B cell (primary cell): ENCODE measurements around the gene TENM4. TPM values are rescaled to one million over a fixed set of nuclear protein-coding genes. Genes with fewer than 3 reads are reported as not detected.

ENCODE experiments used
- ATAC-seq: fragments of 200-7000 bp; cut with Tn5 transposase; one replicate; pipeline ENCODE4 v1.10.0; 2021; ENCODE audit warnings: low read depth, mild to moderate bottlenecking, moderate number of reproducible peaks, moderate library complexity
- CTCF ChIA-PET: fragments of 350-600 bp; sonication (Branson Sonifier 250); formaldehyde crosslinking; loops from one replicate; lab custom pipeline; 2021; ENCODE audit warnings: antibody characterized with exemption, inconsistent platforms; lab: Charles Lee
- POLR2A ChIA-PET: fragments of 350-600 bp; sonication (Branson Sonifier 250); formaldehyde crosslinking; loops from one replicate; lab custom pipeline; 2021; ENCODE audit warnings: antibody characterized with exemption; lab: Charles Lee
- DNase-seq: peaks from one replicate; pipeline ENCODE4 v3.0.0; 2013
- H2AFZ ChIP-seq: 2 replicates; pipeline ENCODE4 v1.6.1; 2012; ENCODE audit warnings: mild to moderate bottlenecking, low read depth, low read length; ENCODE audit not compliant: insufficient read depth, poor library complexity, severe bottlenecking
- H3K27ac ChIP-seq, 2 donors: 1 replicate in 1 of 2; 2 replicates in 1 of 2; pipeline ENCODE4 v1.5.1; 2012 to 2013; ENCODE audit warnings: low read length in 2 of 2, mild to moderate bottlenecking in 2 of 2, moderate library complexity in 1 of 2
- H3K27me3 ChIP-seq, 4 experiments: fragments of 200-600 bp in 1 of 4; sonication (generic) in 1 of 4; replicated peaks in 1 of 4; 1 replicate in 2 of 4; 2 replicates in 2 of 4; pipeline versions ENCODE4 v1.6.1 to v1.7.0; 2013 to 2016; ENCODE audit warnings: low read length in 3 of 4, mild to moderate bottlenecking in 2 of 4, mixed read lengths in 1 of 4, moderate library complexity in 1 of 4; ENCODE audit not compliant: insufficient read depth in 4 of 4, control insufficient read depth in 3 of 4; ENCODE audit errors: control extremely low read depth in 1 of 4
- H3K36me3 ChIP-seq, 2 experiments: replicated peaks in 1 of 2; 1 replicate in 1 of 2; 2 replicates in 1 of 2; pipeline versions ENCODE4 v1.6.1 to v1.7.1; 2013; ENCODE audit warnings: low read length in 1 of 2; ENCODE audit not compliant: insufficient read depth in 2 of 2, control insufficient read depth in 1 of 2; ENCODE audit errors: control extremely low read depth in 1 of 2, extremely low read depth in 1 of 2
- H3K4me1 ChIP-seq, 2 donors: fragments of 200-600 bp in 1 of 2; sonication (generic) in 1 of 2; 1 replicate in 1 of 2; 2 replicates in 1 of 2; pipeline versions ENCODE4 v1.5.1 to v1.6.1; 2013 to 2017; ENCODE audit warnings: low read length in 2 of 2; ENCODE audit not compliant: control insufficient read depth in 2 of 2, insufficient read depth in 2 of 2
- H3K4me2 ChIP-seq: replicated peaks from 2 replicates; pipeline ENCODE3; 2012; ENCODE audit warnings: mild to moderate bottlenecking, low read depth, low read length; ENCODE audit not compliant: poor library complexity, severe bottlenecking
- H3K4me3 ChIP-seq, 5 experiments: fragments of 200-600 bp in 1 of 5; sonication (generic) in 1 of 5; 1 replicate in 3 of 5; 2 replicates in 2 of 5; pipeline versions ENCODE4 v1.5.1 to v1.7.0; 2011 to 2016; ENCODE audit warnings: low read length in 4 of 5, mild to moderate bottlenecking in 4 of 5, low read depth in 2 of 5, control low read depth in 1 of 5, moderate library complexity in 1 of 5; ENCODE audit not compliant: insufficient read depth in 1 of 5; ENCODE audit errors: control extremely low read depth in 1 of 5, extremely low read depth in 1 of 5
- H3K79me2 ChIP-seq: fragments of 200-600 bp; sonication (generic); one replicate; pipeline ENCODE4 v1.6.0; 2016; ENCODE audit warnings: low read length; ENCODE audit not compliant: control insufficient read depth, insufficient read depth
- H3K9ac ChIP-seq: fragments of 200-600 bp; sonication (generic); 2 replicates; pipeline ENCODE4 v1.6.1; 2017; ENCODE audit warnings: mild to moderate bottlenecking, low read length, moderate library complexity
- H3K9me3 ChIP-seq, 3 donors: one replicate each; pipeline versions ENCODE4 v1.6.1 to v1.7.1; 2013; ENCODE audit warnings: low read length in 2 of 3; ENCODE audit not compliant: control insufficient read depth in 2 of 3, insufficient read depth in 1 of 3; ENCODE audit errors: control extremely low read depth in 1 of 3
- H4K20me1 ChIP-seq: 2 replicates; pipeline ENCODE4 v1.6.0; 2012; ENCODE audit warnings: mild to moderate bottlenecking, low read length; ENCODE audit not compliant: insufficient read depth, control insufficient read depth, poor library complexity, severe bottlenecking
- H3K27ac Mint-ChIP-seq: one replicate; pipeline ENCODE4 v1.8.0; 2021; ENCODE audit warnings: mixed read lengths
- H3K27me3 Mint-ChIP-seq: one replicate; pipeline ENCODE4 v1.8.0; 2021; ENCODE audit warnings: mixed read lengths
- H3K4me1 Mint-ChIP-seq: one replicate; pipeline ENCODE4 v1.8.0; 2021; ENCODE audit warnings: mixed read lengths
- H3K4me3 Mint-ChIP-seq: one replicate; pipeline ENCODE4 v1.8.0; 2021; ENCODE audit warnings: mixed read lengths
- H3K9me3 Mint-ChIP-seq: one replicate; pipeline ENCODE4 v1.8.0; 2022; ENCODE audit warnings: mixed read lengths; ENCODE audit not compliant: insufficient read depth
- EZH2 ChIP-seq: IDR thresholded peaks from 2 replicates; pipeline ENCODE4 v1.6.1; 2012; ENCODE audit warnings: borderline replicate concordance, low read depth, mild to moderate bottlenecking, moderate library complexity, low read length; ENCODE audit not compliant: insufficient read depth, poor library complexity, severe bottlenecking
- WGBS: methylation state at CpG from one replicate; pipeline ENCODE4 v1.1.5; 2013; ENCODE audit warnings: missing lambda C conversion rate; ENCODE audit not compliant: insufficient coverage; 5-methylcytosine and 5-hydroxymethylcytosine counted together
- intact Hi-C: fragments of 100-400 bp; cut with micrococcal nuclease; formaldehyde crosslinking; loops from one replicate; pipeline ENCODE4 v1.10.0; 2022
- polyA plus RNA-seq: library from polyadenylated mRNA; depleted of rRNA; stranded (reverse); fragments of >200 nt; gene quantifications from 2 replicates; pipeline ENCODE4 v1.2.3, GENCODE V29; 2012
- total RNA-seq, 2 donors: library from RNA; stranded (reverse); fragments of 120-200 nt in 1 of 2; gene quantifications; 1 replicate in 1 of 2; 2 replicates in 1 of 2; pipeline versions ENCODE4 v1.2.3 to v1.2.4, GENCODE V29; 2013 to 2022
- TF ChIP-seq, protein P1 (sequence below): fragments of 200-600 bp; IDR thresholded peaks from one replicate; pipeline ENCODE4 v1.8.0; 2022; ENCODE audit warnings: antibody characterized with exemption, mild to moderate bottlenecking

The TENM4 gene
- total and polyA plus RNA-seq, 2 donors (not counting 1 experiment from before 2014, with no cell fraction given) = 0.09 to 5.7 TPM

DNA sequence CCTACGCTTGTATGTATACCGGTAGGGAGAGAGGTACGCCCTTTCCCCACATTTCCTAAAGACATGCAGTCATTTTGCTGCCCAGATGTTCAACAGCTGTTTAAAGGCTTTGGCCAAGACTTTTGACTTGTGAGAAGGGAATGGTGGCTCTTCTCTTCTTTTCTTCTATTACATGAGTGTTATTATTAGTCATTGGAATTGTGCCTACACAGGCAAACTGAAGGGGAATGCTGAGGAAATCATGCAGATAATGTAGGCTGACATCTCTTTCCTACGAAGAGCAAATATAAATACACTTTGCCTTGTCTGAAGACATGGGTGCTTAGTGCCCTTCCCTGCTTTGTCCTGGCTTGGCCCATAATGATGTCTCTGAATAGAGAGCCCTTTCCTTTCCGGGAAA, 671.9 kb downstream of the TENM4 start:
- no peak for TF ChIP-seq EZH2
- TF ChIP-seq, protein P1, sequence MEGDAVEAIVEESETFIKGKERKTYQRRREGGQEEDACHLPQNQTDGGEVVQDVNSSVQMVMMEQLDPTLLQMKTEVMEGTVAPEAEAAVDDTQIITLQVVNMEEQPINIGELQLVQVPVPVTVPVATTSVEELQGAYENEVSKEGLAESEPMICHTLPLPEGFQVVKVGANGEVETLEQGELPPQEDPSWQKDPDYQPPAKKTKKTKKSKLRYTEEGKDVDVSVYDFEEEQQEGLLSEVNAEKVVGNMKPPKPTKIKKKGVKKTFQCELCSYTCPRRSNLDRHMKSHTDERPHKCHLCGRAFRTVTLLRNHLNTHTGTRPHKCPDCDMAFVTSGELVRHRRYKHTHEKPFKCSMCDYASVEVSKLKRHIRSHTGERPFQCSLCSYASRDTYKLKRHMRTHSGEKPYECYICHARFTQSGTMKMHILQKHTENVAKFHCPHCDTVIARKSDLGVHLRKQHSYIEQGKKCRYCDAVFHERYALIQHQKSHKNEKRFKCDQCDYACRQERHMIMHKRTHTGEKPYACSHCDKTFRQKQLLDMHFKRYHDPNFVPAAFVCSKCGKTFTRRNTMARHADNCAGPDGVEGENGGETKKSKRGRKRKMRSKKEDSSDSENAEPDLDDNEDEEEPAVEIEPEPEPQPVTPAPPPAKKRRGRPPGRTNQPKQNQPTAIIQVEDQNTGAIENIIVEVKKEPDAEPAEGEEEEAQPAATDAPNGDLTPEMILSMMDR = no peak
- Mint-ChIP-seq H3K9me3 (no peaks in the 10 kb centered on the region), H3K4me1 (no peaks in the 10 kb centered on the region), H3K27me3 (peaks cover 7% of the 10 kb centered on the region), H3K4me3 (no peak overlapping the region), H3K27ac (no peak overlapping the region)
- no peaks in the 10 kb centered on the region for H3K4me1 ChIP-seq
- no peak overlapping the region for H2AFZ ChIP-seq
- no peak overlapping the region for H3K27ac ChIP-seq
- ChIA-PET POLR2A (no interaction called here), CTCF (no interaction called here)
- H3K4me2 ChIP-seq = no peak overlapping the region
- H3K79me2 ChIP-seq = no peaks in the 10 kb centered on the region
- no peaks in the 10 kb centered on the region for H3K27me3 ChIP-seq
- no peak for DNase-seq
- H3K36me3 ChIP-seq = no peaks in the 10 kb centered on the region
- H3K9ac ChIP-seq = no peak overlapping the region
- 83% methylated on average over 1 of the region's 5 CpGs for WGBS
- intact Hi-C loops = no loop called here
- H3K9me3 ChIP-seq = no peaks in the 10 kb centered on the region
- H4K20me1 ChIP-seq = no peaks in the 10 kb centered on the region
- ATAC-seq = no peak
- H3K4me3 ChIP-seq = no peak overlapping the region

DNA sequence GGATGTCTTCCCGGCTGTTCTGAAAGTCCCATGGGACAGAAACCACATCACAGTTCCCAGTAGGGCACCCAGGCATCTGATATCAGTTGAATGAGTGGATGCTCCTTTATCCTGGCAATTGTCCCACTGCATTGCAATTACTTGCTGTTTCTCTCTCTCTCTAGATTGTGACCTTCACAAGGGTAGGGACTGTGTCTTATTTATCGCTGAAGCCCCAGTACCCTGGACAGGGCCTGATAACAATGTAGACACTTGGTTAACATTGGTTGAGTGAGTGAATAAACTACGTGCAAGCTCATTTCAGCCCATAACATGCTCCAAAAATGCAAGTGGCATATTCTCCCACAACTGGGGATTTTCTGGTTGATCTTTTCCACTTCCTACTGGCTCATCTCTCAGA, 672.5 kb downstream of the TENM4 start:
- ATAC-seq (no peak), DNase-seq (no peak)
- Histone ChIP-seq H3K4me1 (no peaks in the 10 kb centered on the region), H4K20me1 (no peaks in the 10 kb centered on the region), H3K9me3 (no peaks in the 10 kb centered on the region), H3K79me2 (no peaks in the 10 kb centered on the region), H2AFZ (no peak overlapping the region), H3K36me3 (no peaks in the 10 kb centered on the region), H3K4me2 (no peak overlapping the region), H3K27ac (no peak overlapping the region), H3K4me3 (no peak overlapping the region), H3K27me3 (no peaks in the 10 kb centered on the region), H3K9ac (no peak overlapping the region)
- WGBS = no CpG with 5 or more reads among the region's 3 CpGs
- Mint-ChIP-seq H3K27ac (no peak overlapping the region), H3K4me1 (no peaks in the 10 kb centered on the region), H3K9me3 (no peaks in the 10 kb centered on the region), H3K27me3 (peaks cover 7% of the 10 kb centered on the region), H3K4me3 (no peak overlapping the region)
- CTCF ChIA-PET = no interaction called here
- TF ChIP-seq, protein P1 = no peak
- no peak for TF ChIP-seq EZH2
- intact Hi-C loops = no loop called here
- POLR2A ChIA-PET = no interaction called here
